HG03066 (cell line): ENCODE data around the gene NAGPA.

Experiments used
- ATAC-seq: cut with Tn5 transposase; IDR thresholded peaks from one replicate; pipeline ENCODE4 v1.9.1; 2021; ENCODE audit warnings: low read depth; ENCODE audit not compliant: unreplicated experiment

The NAGPA gene

DNA sequence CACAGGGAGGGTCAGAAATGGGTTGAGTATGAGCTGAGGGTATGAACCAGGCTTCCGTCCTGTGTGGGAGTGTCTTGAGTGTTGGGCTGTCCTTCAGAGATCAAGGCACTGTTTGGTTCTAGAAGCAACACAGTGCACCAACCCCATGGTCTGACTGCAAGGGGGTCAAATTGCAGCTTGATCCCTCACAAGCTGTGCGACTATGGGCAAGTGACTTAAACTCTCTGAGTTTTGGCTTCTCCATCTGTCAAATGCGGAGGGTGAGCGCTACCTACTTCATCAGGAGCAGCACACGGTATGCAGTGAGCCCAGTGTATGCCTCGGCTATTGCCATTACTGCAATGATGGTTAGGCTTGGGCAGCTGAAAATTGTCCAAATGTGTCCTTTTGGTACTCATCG lies 54.6 kb downstream of the NAGPA start:
- no peak for ATAC-seq

DNA sequence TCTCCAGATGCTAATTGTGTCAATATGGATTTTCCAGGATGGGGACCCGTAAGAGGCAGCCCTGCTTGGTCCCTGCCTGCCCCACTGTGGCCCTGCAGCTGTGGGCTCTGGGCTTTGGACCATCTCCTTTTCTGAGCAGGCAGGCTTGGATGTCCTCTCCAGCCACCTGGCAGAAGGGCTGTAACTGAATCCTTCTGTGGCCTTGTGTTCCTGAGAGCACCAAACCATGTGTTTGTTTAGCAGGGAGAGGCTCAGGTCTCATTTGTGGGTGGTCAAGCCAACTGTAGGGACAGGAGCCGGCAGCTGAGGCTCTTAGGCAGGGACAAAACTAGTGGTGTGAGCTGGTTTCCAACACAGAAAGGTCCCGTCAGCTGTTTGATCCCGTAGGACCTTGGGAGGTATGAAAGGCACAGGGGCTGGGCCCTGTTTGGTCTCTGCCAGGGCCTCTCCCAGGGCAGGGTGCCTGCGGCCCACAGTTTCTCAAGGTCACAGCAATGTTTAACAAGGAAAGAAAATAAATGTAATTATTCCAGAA lies 57.1 kb downstream of the NAGPA start:
- ATAC-seq: no peak

DNA sequence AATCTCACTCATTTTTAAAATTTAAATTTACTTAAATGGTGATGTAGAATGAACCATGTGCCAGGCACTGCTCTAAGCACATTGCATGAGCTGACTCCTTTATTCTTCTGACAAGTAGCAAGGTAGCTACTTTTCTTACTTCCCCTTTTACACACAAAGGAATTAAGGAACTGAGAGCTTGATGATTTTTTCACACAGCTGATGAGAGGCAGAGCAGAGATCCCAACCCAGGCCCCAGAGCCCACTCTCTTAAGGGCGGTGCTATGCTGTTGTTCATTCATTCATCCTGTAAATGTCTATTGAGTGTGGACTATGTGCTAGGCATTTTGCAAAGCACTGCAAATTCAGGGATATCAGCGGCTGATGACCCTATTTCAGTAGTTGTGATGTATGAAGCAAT lies 57.7 kb downstream of the NAGPA start:
- peak; percentile 83 for ATAC-seq
